NCI-H1417 treated with DMSO at 0.1 percent for 48 hours (cell line): ENCODE results near the gene REPIN1.

Experiments
- DNase-seq: peaks from one replicate; lab custom pipeline; 2025; lab: John Stamatoyannopoulos, UW

Gene REPIN1

GRCh38 chr7:150396426-150396825 is 27.8 kb downstream of the REPIN1 start:
- no peak for DNase-seq

- no peak for DNase-seq
These were observed 28.2 kb downstream of the REPIN1 start for GRCh38 chr7:150396851-150397260.

GRCh38 chr7:150397346-150398107 is 28.9 kb downstream of the REPIN1 start:
- DNase-seq = no peak

- DNase-seq = no peak
These were observed 29.7 kb downstream of the REPIN1 start for GRCh38 chr7:150398108-150398964.

- DNase-seq = no peak
These were observed 30.3 kb downstream of the REPIN1 start for GRCh38 chr7:150398965-150399320.

GRCh38 chr7:150399421-150400007 is 30.9 kb downstream of the REPIN1 start:
- DNase-seq = no peak

- no peak for DNase-seq
These were observed 31.6 kb downstream of the REPIN1 start for GRCh38 chr7:150400008-150400787.

GRCh38 chr7:150400788-150401423 is 32.3 kb downstream of the REPIN1 start:
- DNase-seq = no peak

- no peak for DNase-seq
These were observed 32.8 kb downstream of the REPIN1 start for GRCh38 chr7:150401424-150401790.

- no peak for DNase-seq
These were observed 33.4 kb downstream of the REPIN1 start for GRCh38 chr7:150401861-150402631.

- DNase-seq = no peak
These were observed 34.2 kb downstream of the REPIN1 start for GRCh38 chr7:150402671-150403321.

GRCh38 chr7:150403376-150404171 is 35.0 kb downstream of the REPIN1 start:
- no peak for DNase-seq

GRCh38 chr7:150404172-150404804 is 35.7 kb downstream of the REPIN1 start:
- no peak for DNase-seq

GRCh38 chr7:150404805-150405583 is 36.4 kb downstream of the REPIN1 start:
- DNase-seq = peak; percentile 5

- no peak for DNase-seq
These were observed 37.1 kb downstream of the REPIN1 start for GRCh38 chr7:150405584-150406311.

GRCh38 chr7:150406312-150406566 is 37.6 kb downstream of the REPIN1 start:
- DNase-seq = no peak

- no peak for DNase-seq
These were observed 38.2 kb downstream of the REPIN1 start for GRCh38 chr7:150406567-150407421.
